Stimulated activated CD4-positive, alpha-beta T cell treated with anti-CD3 and anti-CD28 coated beads, Interleukin-12 subunit alpha, Interleukin-12 subunit beta, amount 100 ng/mL, for 48 hours (primary cell): Measurements from ENCODE around the gene CHEK2.
"Not testable (repeated sequence)": the region's sequence is repeated elsewhere in the genome, so short reads cannot be mapped to it uniquely, and the experiment has no call there.

Source experiments
- DNase-seq, 3 donors: peaks; one replicate each; pipeline ENCODE4 v3.0.0-alpha.2; 2020; ENCODE audit warnings: low read depth in 2 of 3, low spot score in 1 of 3

CHEK2 gene

GRCh38 chr22:28742562-28742962 lies 942 bp upstream of the CHEK2 start:
- peak in 1 of 3 donors; percentile 77 for DNase-seq

DNA sequence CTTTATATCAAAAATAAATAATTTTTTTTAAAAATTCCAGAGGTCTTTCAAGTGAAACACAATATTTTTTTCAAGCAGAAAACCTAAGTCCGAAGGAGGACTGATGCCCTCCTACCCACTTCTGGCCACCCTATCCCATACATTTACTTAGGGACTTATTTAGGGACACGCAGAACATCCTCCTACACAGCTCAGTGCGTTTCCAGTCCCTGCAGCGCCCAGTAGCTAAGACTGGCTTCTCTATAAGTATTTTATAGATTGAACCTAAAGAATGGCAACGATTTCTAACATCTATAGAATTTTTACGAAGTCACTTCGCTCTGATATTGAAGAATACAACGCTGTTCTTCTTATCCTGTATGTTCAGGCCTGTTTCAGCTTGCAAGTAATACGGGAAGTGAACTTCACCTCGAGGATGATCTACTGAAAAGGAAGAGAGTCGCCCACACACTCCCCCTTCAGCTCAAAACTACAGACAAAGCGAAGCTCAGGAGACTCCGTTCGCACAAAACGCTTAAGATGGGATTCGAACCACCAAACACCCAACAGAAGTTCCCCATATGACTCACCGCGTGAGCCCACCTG lies 328 bp downstream of the CHEK2 start:
- no peak for DNase-seq

DNA sequence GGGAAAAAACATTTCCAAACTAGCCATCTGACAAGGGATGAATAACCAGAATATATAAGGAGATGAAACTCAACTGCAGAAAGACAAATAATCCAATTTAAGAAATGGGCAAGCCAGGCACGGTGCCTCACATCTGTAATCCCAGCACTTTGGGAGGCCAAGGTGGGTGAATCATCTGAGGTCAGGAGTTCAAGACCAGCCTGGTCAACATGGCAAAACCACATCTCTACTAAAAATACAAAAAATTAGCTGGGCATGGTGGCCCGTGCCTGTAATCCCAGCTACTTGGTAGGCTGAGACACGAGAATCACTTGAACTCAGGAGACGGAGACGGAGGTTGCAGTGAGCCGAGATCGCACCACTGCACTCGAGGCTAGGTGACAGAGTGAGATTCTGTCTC lies 2.7 kb downstream of the CHEK2 start:
- DNase-seq, result not testable (repeated sequence)

GRCh38 chr22:28737701-28738100 lies 3.9 kb downstream of the CHEK2 start:
- no peak for DNase-seq

GRCh38 chr22:28736301-28737155 lies 5.1 kb downstream of the CHEK2 start:
- no peak for DNase-seq

- DNase-seq, result no peak
Observed at GRCh38 chr22:28734393-28734792, 7.2 kb downstream of the CHEK2 start.

- DNase-seq, result no peak
Observed at GRCh38 chr22:28730179-28730578, 11.4 kb downstream of the CHEK2 start.

GRCh38 chr22:28728621-28729313 lies 12.9 kb downstream of the CHEK2 start:
- DNase-seq, result no peak

- DNase-seq, result no peak
Observed at GRCh38 chr22:28728002-28728401, 13.6 kb downstream of the CHEK2 start.

GRCh38 chr22:28718044-28718443 lies 23.6 kb downstream of the CHEK2 start:
- no peak for DNase-seq

- no peak for DNase-seq
Observed at GRCh38 chr22:28716686-28717085, 24.9 kb downstream of the CHEK2 start.

GRCh38 chr22:28715611-28716010 lies 26.0 kb downstream of the CHEK2 start:
- no peak for DNase-seq

- DNase-seq, result no peak
Observed at GRCh38 chr22:28714043-28714628, 27.5 kb downstream of the CHEK2 start.

DNA sequence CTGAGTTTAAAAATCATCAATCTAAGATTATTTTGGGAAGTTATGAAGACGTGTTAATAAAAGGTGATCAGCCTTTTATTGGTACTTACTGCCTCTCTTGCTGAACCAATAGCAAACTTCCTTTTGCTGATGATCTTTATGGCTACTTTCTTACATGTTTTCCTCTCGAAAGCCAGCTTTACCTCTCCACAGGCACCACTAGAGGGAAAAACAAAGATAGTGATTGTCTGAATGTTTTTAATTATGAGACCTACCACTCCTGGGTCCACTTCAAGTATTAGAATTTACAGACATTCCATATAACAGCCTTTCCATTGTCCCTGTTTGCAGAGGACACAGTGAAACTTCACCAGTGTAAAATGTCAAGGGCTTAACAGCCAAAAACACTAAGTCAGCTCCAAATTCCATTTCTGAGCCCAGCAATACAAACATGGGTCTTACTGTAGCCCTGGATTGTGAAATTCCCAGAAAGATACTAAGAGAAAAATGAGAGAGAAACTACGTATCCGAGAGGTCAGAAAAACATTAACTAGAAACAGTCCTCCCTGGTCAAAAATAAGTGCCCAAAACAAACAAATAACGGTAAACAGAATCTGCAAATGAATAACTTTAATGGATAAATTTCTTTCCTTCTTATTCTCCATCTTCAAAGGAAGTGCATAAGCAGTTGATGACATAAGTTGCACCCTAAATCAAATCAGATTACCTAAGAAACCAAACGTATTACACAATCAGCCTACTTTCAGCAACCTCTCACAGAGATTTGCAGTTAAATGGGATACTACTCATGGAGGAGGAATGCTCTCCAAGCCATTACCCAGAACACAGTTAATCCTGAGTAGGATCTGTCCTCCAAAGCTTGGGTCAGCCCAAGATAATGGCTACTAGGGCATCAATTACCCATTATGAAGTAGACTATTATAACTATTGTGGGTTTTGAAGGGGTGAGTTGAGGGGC lies 29.5 kb downstream of the CHEK2 start:
- no peak for DNase-seq

DNA sequence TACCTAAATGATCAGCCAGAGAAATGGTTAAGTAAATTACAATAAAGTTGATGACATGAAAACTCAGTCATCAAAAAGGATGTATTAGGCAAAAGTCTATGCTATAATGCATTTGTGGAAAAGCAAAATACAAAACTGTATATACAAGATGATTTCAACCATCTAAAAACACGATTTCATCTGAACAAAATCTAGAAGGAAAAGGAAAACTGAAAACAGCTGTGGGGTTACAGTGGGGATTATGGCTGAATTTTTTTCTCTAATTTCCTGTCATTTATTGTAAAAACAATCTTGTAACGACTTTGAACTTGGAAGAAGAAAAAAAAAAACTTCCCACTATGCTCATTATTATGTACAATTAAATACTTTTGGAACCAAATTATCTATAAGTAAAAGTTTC lies 30.3 kb downstream of the CHEK2 start:
- no peak for DNase-seq

- no peak for DNase-seq
Observed at GRCh38 chr22:28710576-28711191, 30.9 kb downstream of the CHEK2 start.

DNA sequence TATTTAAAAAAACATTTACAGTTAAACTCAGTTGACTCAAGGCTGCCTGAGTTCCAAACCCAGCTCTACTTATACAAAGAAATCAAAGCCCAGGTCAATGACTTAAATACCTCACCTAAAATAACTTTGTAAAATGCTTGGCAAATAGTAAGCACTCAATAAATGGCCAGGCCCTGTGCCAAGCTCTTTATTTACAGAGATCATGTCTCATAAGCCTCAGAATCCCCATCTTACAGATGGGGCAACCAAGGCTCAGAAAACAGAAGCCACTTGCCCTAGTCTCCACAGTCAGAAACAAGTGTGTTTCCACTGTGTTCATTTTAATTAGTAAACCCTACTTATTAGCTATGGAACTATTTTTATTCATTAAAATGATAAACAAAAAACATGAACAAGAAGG lies 31.5 kb downstream of the CHEK2 start:
- DNase-seq, result no peak

- no peak for DNase-seq
Observed at GRCh38 chr22:28706845-28707244, 34.8 kb downstream of the CHEK2 start.

GRCh38 chr22:28703436-28703835 lies 38.2 kb downstream of the CHEK2 start:
- no peak for DNase-seq

DNA sequence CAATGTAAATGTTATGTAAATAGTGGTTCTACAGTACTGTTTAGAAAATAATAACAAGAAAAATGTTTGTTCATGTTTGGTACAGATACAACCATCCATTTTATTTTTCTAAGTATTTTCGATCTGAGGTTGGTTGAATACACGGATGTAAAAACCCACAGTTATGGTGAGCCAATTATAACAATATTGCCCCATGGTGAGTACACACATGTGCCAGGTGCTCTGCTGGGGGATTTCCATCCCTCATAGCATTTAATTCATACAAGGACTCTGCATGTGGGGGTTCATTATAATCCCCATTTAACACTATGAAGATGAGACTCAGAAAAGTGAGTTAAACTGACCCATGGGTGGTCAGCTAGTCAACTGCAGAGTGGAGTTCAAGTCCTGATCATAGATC lies 38.7 kb downstream of the CHEK2 start:
- no peak for DNase-seq
